GM10248 (cell line): ENCODE data around the gene CRADD.

ENCODE experiments used
- CTCF ChIA-PET: fragments of 300-600 bp; sonication (Branson Sonifier 250); formaldehyde crosslinking; extraction: SDS; loops from one replicate; lab custom pipeline; 2021; ENCODE audit warnings: antibody characterized with exemption; lab: Yijun Ruan, JAX
- POLR2A ChIA-PET: fragments of 350-650 bp; sonication (Branson Sonifier 250); formaldehyde crosslinking; extraction: SDS; loops from one replicate; lab custom pipeline; 2020; ENCODE audit warnings: antibody characterized with exemption; lab: Yijun Ruan, JAX
- DNase-seq: peaks from one replicate; pipeline ENCODE4 v3.0.0; 2012; ENCODE audit errors: extremely low spot score
- CTCF ChIP-seq: IDR thresholded peaks from 2 replicates; pipeline ENCODE4 v1.5.1; 2012; ENCODE audit warnings: mild to moderate bottlenecking, low read depth; ENCODE audit errors: extremely low read depth, missing control alignments, control extremely low read depth

The CRADD gene

GRCh38 chr12:93802698-93803423 is 125.7 kb downstream of the CRADD start:
- TF ChIP-seq CTCF, result no peak
- no peak for DNase-seq
- ChIA-PET CTCF (interaction anchor here (1.0 to 2.6 kb wide), 4 partner anchors 21 to 238 kb away, joined by 3 to 8 read pairs (median 4); no protein-coding TSS in a partner anchor), POLR2A (no interaction called here)

- TF ChIP-seq CTCF, result no peak
- ChIA-PET CTCF (interaction anchor here (0.8 to 2.6 kb wide), 4 partner anchors 20 to 238 kb away, joined by 3 to 8 read pairs (median 4); no protein-coding TSS in a partner anchor), POLR2A (no interaction called here)
- DNase-seq, result no peak
These were observed 126.2 kb downstream of the CRADD start for GRCh38 chr12:93803424-93803807.

GRCh38 chr12:93804392-93805179 is 127.4 kb downstream of the CRADD start:
- ChIA-PET POLR2A (no interaction called here), CTCF (interaction anchor here (0.8 to 2.6 kb wide), 4 partner anchors 12 to 24 kb away, joined by 3 to 8 read pairs (median 6); no protein-coding TSS in a partner anchor)
- TF ChIP-seq CTCF, result no peak
- DNase-seq, result no peak

DNA sequence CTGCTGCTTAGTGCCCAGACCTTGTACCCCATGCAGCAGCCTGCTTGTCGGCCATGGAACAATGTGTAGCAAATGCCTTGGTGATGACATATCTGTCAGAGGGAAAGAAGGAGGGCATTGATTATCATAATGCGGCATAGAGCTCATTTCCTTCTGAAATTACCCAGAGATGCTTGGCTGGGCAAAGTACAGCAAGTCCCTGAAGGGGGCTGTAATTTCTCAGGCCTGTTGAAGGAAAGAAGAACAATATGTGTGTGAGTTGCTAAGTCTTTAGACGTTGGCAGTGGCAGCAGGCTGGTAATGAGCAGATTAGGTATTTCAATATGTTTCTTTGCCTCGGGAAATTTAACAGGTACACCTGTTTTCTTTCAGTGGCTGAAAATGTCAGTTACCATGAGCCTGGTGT is 128.6 kb downstream of the CRADD start:
- ChIA-PET POLR2A (no interaction called here), CTCF (interaction anchor here (1.0 to 2.5 kb wide), 2 partner anchors 13 to 22 kb away, joined by 3 to 6 read pairs; no protein-coding TSS in a partner anchor)
- no peak for DNase-seq
- no peak for TF ChIP-seq CTCF

- ChIA-PET CTCF (interaction anchor here (1.1 to 1.3 kb wide), 2 partner anchors 17 to 21 kb away, joined by 3 to 4 read pairs; no protein-coding TSS in a partner anchor), POLR2A (no interaction called here)
- DNase-seq, result no peak
- no peak for TF ChIP-seq CTCF
These were observed 130.2 kb downstream of the CRADD start for GRCh38 chr12:93807354-93807753.

DNA sequence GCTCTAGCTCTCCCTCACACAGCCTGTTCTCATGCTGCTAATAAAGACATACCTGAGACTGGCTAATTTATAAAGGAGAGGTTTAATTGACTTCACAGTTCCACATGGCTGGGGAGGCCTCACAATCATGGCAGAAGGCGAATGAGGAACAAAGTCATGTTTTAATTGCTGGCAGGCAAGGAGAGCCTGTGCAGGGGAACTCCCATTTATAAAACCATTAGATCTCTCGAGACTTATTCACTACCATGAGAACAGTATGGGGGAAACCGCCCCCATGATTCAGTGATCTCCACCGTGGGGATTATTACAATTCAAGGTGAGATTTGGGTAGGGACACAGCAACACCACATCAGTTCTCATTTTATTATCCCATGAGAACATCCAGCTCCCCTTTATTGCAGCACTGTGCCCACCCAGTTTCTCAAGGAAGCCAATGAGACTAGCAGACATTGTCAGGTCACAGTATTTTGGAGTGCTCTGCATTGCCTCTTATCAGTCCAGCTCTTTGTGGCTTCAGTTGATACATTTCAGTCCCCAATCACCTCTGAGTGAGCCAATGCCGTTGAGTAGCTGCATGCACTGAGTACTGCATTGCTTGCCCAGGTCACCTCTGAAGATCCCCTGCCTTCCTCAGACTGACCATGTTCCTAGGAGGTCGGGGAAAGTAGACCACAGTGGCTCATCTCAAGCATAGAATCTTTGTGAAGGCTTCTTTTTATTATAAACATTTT is 131.2 kb downstream of the CRADD start:
- POLR2A ChIA-PET, result no interaction called here
- no peak for TF ChIP-seq CTCF
- CTCF ChIA-PET, result interaction anchor here (1.1 to 1.3 kb wide), 2 partner anchors 16 to 20 kb away, joined by 3 to 4 read pairs; no protein-coding TSS in a partner anchor
- DNase-seq, result no peak
